ENCODE measurements around the gene FST.

FST gene

GRCh38 chr5:53520813-53521212, 40.4 kb downstream of the FST start:
- DNase-seq (ENCODE audit: low spot score): no peak
